ENCODE measurements around the gene TRAF3.

Gene TRAF3

DNA sequence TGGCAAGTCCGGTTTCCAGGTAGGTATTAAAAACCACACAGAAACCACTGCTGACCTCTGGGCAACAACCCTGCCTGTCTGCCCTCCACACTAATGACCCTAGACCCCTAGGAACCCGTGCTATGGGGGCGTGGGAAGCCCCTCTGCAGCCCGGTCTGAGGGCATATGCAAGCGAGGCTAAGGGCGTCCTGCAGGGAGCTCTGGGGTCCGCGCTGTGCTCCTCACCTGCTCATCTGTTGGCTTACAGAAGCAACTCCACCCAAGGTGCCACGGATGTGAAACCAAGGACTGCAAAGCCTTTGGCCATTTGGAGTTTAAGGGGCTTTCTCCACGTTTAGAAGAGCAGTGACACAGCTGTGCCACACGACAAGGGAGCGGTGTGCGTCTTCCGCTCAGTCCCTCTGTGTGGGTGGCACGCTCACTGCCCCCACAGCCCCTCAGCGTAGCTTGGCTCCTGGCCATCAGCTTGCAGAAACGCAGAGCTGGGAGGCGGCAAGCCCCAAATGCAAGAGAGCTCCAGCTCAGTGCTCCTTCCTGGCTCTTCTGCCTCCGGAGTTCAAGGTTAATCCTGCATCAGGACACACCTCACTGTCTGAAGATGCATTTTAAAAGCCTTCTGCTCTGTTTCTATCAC lies 163.6 kb downstream of the TRAF3 start:
- Histone ChIP-seq H3K4me1 (ENCODE audit: insufficient read depth, low read length, severe bottlenecking) (peaks cover 83% of the 10 kb centered on the region), H3K9ac (ENCODE audit: low read length) (peak overlapping the region; percentile 52), H3K9me3 (ENCODE audit: low read length) (no peaks in the 10 kb centered on the region), H3K4me2 (ENCODE audit: low read length) (peak overlapping the region; percentile 59), H4K20me1 (ENCODE audit: insufficient read depth, low read length) (no peaks in the 10 kb centered on the region), H3K36me3 (ENCODE audit: insufficient read depth, low read length) (no peaks in the 10 kb centered on the region; the same call in 1 of the 2 replicates), H3K79me2 (ENCODE audit: insufficient read depth, low read length) (no peaks in the 10 kb centered on the region), H3K9me2 (ENCODE audit: low read depth, low read length) (no peaks in the 10 kb centered on the region), H3K27ac (ENCODE audit: low read depth, low read length, poor library complexity, severe bottlenecking) (peak overlapping the region; percentile 92), H3K27me3 (ENCODE audit: insufficient read depth, low read length) (no peaks in the 10 kb centered on the region), H2AFZ (ENCODE audit: low read length) (no peak overlapping the region), H3K4me3 (ENCODE audit: low read depth, low read length, poor library complexity, severe bottlenecking) (peak overlapping the region; percentile 49), H3F3A (ENCODE audit: insufficient read depth, low read length) (0 out of 2 replicates have a peak, but pooled peaks cover 6% of the 10 kb centered on the region)
- TF ChIP-seq, protein P1, sequence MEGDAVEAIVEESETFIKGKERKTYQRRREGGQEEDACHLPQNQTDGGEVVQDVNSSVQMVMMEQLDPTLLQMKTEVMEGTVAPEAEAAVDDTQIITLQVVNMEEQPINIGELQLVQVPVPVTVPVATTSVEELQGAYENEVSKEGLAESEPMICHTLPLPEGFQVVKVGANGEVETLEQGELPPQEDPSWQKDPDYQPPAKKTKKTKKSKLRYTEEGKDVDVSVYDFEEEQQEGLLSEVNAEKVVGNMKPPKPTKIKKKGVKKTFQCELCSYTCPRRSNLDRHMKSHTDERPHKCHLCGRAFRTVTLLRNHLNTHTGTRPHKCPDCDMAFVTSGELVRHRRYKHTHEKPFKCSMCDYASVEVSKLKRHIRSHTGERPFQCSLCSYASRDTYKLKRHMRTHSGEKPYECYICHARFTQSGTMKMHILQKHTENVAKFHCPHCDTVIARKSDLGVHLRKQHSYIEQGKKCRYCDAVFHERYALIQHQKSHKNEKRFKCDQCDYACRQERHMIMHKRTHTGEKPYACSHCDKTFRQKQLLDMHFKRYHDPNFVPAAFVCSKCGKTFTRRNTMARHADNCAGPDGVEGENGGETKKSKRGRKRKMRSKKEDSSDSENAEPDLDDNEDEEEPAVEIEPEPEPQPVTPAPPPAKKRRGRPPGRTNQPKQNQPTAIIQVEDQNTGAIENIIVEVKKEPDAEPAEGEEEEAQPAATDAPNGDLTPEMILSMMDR (IDR thresholded peaks at IDR 0.05; ENCODE audit: low read length), result no peak
- TF ChIP-seq EZH2 (IDR thresholded peaks at IDR 0.05; ENCODE audit: borderline replicate concordance, low read length), result no peak

DNA sequence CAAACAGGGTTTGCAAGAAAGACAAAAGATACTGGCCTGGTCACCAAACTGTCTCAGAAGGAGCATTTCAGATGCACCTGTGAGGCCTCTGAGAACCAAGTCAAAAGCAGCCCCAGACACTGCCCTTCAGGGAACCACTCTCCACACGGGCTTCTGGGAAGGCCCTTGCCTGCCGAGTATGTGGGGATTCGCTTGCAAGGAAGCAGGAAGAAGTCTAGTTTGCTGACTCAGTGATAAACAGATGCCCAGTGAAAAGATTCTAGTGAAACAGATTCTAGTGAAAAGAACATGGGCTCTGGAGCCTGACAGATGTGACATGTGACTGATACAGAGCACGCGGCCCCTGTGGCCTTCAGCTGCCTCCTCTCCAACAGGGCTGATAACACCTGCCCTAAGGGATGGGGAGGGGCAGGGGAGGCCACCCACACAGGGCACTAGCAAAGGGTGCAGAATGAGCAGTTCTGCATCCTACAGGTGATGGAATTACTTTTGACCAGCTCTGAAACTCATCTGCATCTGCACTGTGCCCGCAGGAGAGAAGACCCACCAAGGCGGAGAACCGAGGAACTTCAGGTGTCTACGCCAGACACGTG lies 164.3 kb downstream of the TRAF3 start:
- no peak for TF ChIP-seq EZH2 (IDR thresholded peaks at IDR 0.05; ENCODE audit: borderline replicate concordance, low read length)
- TF ChIP-seq, protein P1 (IDR thresholded peaks at IDR 0.05; ENCODE audit: low read length), result no peak
- peak overlapping the region; percentile 92 for H3K27ac ChIP-seq (ENCODE audit: low read depth, low read length, poor library complexity, severe bottlenecking)
- no peaks in the 10 kb centered on the region; the same call in 1 of the 2 replicates for H3K36me3 ChIP-seq (ENCODE audit: insufficient read depth, low read length)
- no peaks in the 10 kb centered on the region for H3K79me2 ChIP-seq (ENCODE audit: insufficient read depth, low read length)
- no peak overlapping the region for H2AFZ ChIP-seq (ENCODE audit: low read length)
- no peaks in the 10 kb centered on the region for H4K20me1 ChIP-seq (ENCODE audit: insufficient read depth, low read length)
- peak overlapping the region; percentile 52 for H3K9ac ChIP-seq (ENCODE audit: low read length)
- peak overlapping the region; percentile 59 for H3K4me2 ChIP-seq (ENCODE audit: low read length)
- peak overlapping the region; percentile 49 for H3K4me3 ChIP-seq (ENCODE audit: low read depth, low read length, poor library complexity, severe bottlenecking)
- no peaks in the 10 kb centered on the region for H3K27me3 ChIP-seq (ENCODE audit: insufficient read depth, low read length)
- H3K9me3 ChIP-seq (ENCODE audit: low read length), result no peaks in the 10 kb centered on the region
- 0 out of 2 replicates have a peak, but pooled peaks cover 6% of the 10 kb centered on the region for H3F3A ChIP-seq (ENCODE audit: insufficient read depth, low read length)
- no peaks in the 10 kb centered on the region for H3K9me2 ChIP-seq (ENCODE audit: low read depth, low read length)
- H3K4me1 ChIP-seq (ENCODE audit: insufficient read depth, low read length, severe bottlenecking), result peaks cover 83% of the 10 kb centered on the region

DNA sequence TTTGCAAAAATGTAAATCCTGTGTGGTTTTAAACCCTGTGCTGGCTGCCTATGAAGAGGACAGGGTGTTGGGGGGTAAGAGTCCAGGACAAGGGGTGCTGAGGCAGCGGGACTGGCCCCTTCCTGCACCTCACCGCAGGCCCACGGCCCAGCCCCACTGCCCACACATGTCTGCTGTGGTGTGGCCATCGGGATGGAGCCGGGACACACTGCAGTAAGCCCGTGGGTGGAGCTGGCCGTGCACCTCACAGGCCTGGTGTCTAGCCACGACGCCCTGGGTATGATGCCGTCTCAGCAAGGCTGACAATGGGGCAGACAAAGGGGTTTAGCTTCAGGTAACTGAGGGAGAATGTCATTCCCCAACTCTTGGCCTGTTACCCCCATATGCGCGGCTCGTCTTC lies 164.8 kb downstream of the TRAF3 start:
- Histone ChIP-seq H3K4me3 (ENCODE audit: low read depth, low read length, poor library complexity, severe bottlenecking) (no peak overlapping the region), H3K9ac (ENCODE audit: low read length) (peak overlapping the region; percentile 37; the same call in 1 of the 2 replicates), H2AFZ (ENCODE audit: low read length) (no peak overlapping the region), H3K9me3 (ENCODE audit: low read length) (no peaks in the 10 kb centered on the region), H3K9me2 (ENCODE audit: low read depth, low read length) (no peaks in the 10 kb centered on the region), H3F3A (ENCODE audit: insufficient read depth, low read length) (0 out of 2 replicates have a peak, but pooled peaks cover 6% of the 10 kb centered on the region), H3K79me2 (ENCODE audit: insufficient read depth, low read length) (no peaks in the 10 kb centered on the region), H3K27me3 (ENCODE audit: insufficient read depth, low read length) (no peaks in the 10 kb centered on the region), H3K4me2 (ENCODE audit: low read length) (peak overlapping the region; percentile 59; the same call in 1 of the 2 replicates), H3K4me1 (ENCODE audit: insufficient read depth, low read length, severe bottlenecking) (peaks cover 83% of the 10 kb centered on the region), H3K36me3 (ENCODE audit: insufficient read depth, low read length) (no peaks in the 10 kb centered on the region; the same call in 1 of the 2 replicates), H3K27ac (ENCODE audit: low read depth, low read length, poor library complexity, severe bottlenecking) (peak overlapping the region; percentile 92), H4K20me1 (ENCODE audit: insufficient read depth, low read length) (no peaks in the 10 kb centered on the region)
- TF ChIP-seq, protein P1 (IDR thresholded peaks at IDR 0.05; ENCODE audit: low read length), result no peak
- no peak for TF ChIP-seq EZH2 (IDR thresholded peaks at IDR 0.05; ENCODE audit: borderline replicate concordance, low read length)

Data from OCI-LY1 (cell line).